Measurements from ENCODE around the gene ADGRD2. TPM values are rescaled to one million over a fixed set of nuclear protein-coding genes. Genes with fewer than 3 reads are reported as not detected.

The ADGRD2 gene
- total RNA-seq, 1 donor from 2014 or later: not detected

DNA sequence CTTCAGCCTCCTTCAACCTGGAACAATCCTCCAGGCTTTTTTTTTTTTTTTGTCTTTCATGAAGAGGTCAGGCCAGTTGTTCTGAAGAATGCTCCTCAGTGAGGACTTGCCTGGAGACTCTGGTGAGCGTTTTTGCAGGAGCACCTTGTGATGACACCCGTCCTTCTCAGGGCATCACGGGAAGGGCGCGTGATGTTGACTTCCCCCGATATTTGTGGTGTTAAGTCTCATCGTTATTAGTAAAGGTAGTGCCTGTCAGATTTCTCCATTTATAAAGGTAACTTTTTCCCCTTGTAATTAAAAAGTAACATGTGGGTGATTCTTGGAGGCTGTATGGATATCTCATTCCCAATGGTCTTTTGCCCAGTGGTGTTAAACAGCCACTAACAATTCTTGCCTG is 23.9 kb upstream of the ADGRD2 start:
- Mint-ChIP-seq H3K27me3 (ENCODE audit: unreplicated experiment) (peaks cover 31% of the 10 kb centered on the region), H3K36me3 (ENCODE audit: unreplicated experiment) (no peaks in the 10 kb centered on the region), H3K9me3 (ENCODE audit: unreplicated experiment) (no peaks in the 10 kb centered on the region), H3K4me3 (ENCODE audit: unreplicated experiment) (no peak overlapping the region), H3K4me1 (ENCODE audit: unreplicated experiment) (no peaks in the 10 kb centered on the region), H3K27ac (ENCODE audit: unreplicated experiment) (no peak overlapping the region)
- DNase-seq (ENCODE audit: extremely low spot score, unreplicated experiment): no peak
- TF ChIP-seq, protein P1, sequence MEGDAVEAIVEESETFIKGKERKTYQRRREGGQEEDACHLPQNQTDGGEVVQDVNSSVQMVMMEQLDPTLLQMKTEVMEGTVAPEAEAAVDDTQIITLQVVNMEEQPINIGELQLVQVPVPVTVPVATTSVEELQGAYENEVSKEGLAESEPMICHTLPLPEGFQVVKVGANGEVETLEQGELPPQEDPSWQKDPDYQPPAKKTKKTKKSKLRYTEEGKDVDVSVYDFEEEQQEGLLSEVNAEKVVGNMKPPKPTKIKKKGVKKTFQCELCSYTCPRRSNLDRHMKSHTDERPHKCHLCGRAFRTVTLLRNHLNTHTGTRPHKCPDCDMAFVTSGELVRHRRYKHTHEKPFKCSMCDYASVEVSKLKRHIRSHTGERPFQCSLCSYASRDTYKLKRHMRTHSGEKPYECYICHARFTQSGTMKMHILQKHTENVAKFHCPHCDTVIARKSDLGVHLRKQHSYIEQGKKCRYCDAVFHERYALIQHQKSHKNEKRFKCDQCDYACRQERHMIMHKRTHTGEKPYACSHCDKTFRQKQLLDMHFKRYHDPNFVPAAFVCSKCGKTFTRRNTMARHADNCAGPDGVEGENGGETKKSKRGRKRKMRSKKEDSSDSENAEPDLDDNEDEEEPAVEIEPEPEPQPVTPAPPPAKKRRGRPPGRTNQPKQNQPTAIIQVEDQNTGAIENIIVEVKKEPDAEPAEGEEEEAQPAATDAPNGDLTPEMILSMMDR (IDR thresholded peaks at IDR 0.05): no peak

DNA sequence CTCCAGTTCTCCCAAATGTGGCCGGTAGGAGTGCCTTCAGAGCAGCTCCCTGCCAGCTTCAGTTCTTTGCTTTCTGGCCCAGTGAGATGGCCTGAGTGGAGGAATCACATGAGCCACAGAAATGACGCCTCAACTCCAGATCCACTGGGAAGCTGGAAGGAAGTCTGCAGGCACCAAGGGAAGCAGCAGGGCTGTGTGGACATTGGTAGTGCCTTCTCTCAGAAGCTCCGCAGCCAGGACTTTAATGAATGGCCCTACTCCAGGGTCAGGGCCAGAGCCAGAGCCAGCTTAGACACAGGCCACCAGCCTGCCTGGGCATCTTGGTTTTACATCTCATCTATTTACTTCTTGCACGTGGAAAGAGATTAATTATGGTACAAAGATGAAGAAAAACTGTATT is 23.0 kb upstream of the ADGRD2 start:
- TF ChIP-seq, protein P1 (IDR thresholded peaks at IDR 0.05): no peak
- Mint-ChIP-seq H3K27me3 (ENCODE audit: unreplicated experiment) (peaks cover 29% of the 10 kb centered on the region), H3K9me3 (ENCODE audit: unreplicated experiment) (no peaks in the 10 kb centered on the region), H3K36me3 (ENCODE audit: unreplicated experiment) (no peaks in the 10 kb centered on the region), H3K4me3 (ENCODE audit: unreplicated experiment) (no peak overlapping the region), H3K4me1 (ENCODE audit: unreplicated experiment) (no peaks in the 10 kb centered on the region), H3K27ac (ENCODE audit: unreplicated experiment) (no peak overlapping the region)
- DNase-seq (ENCODE audit: extremely low spot score, unreplicated experiment): no peak

DNA sequence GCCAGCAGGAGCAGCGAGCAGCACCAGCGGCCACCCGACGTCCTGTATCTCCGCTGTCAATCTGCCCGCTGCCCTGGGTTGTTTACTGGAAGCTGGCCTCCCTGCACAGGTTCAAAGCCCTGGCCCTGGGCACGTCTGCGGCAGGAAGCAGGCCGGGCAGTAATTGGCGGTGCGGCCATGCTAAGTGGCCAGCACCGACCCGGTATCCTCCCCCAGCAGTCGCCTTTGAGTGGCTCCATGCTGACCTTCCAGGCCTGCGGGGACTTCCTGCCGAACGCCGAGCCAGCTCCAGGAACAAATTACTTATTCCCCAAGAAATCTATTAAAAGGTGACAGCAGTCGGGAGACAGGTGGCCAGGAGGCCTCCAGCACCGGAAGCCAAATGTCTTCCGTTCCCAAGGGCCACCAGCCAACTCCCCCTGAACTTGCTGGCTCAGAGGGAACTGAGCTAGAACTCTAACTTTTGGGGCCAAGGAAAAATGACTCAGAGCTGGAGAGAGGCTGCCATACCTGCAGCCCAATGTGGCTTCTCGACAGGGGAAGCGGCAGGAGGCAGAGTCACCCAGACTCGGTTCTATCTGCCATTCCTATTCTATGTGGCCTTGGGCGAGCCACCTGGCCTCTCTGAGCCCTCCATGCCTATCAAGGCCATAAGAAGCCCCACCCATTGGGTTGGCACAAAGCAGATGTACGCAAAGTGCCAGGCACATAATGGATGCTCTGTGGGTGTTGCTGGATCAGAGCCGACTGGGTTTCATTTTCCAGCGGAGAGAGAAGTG is 21.3 kb upstream of the ADGRD2 start:
- no peak for DNase-seq (ENCODE audit: extremely low spot score, unreplicated experiment)
- Mint-ChIP-seq H3K4me3 (ENCODE audit: unreplicated experiment) (no peak overlapping the region), H3K27me3 (ENCODE audit: unreplicated experiment) (peaks cover 33% of the 10 kb centered on the region), H3K4me1 (ENCODE audit: unreplicated experiment) (no peaks in the 10 kb centered on the region), H3K36me3 (ENCODE audit: unreplicated experiment) (no peaks in the 10 kb centered on the region), H3K27ac (ENCODE audit: unreplicated experiment) (no peak overlapping the region), H3K9me3 (ENCODE audit: unreplicated experiment) (no peaks in the 10 kb centered on the region)
- TF ChIP-seq, protein P1 (IDR thresholded peaks at IDR 0.05): no peak

DNA sequence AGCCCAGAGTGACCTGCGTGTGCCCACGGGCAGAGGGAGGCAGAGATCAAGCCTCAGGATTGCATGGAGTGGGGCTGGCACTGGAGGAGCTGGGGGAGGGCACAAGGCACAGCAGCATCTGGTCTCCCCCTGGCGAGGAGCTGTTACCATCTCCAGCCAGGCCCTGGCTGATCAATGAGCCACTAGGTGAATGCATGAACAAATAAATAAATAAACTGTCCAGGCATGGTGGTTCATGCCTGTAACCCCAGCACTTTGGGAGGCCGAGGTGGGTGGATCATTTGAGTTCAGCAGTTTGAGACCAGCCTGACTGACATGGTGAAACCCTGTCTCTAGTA is 20.8 kb upstream of the ADGRD2 start:
- TF ChIP-seq, protein P1 (IDR thresholded peaks at IDR 0.05): no peak
- H3K4me1 Mint-ChIP-seq (ENCODE audit: unreplicated experiment): no peaks in the 10 kb centered on the region
- no peak overlapping the region for H3K4me3 Mint-ChIP-seq (ENCODE audit: unreplicated experiment)
- no peak overlapping the region for H3K27ac Mint-ChIP-seq (ENCODE audit: unreplicated experiment)
- DNase-seq (ENCODE audit: extremely low spot score, unreplicated experiment): no peak
- H3K36me3 Mint-ChIP-seq (ENCODE audit: unreplicated experiment): no peaks in the 10 kb centered on the region
- H3K9me3 Mint-ChIP-seq (ENCODE audit: unreplicated experiment): no peaks in the 10 kb centered on the region
- H3K27me3 Mint-ChIP-seq (ENCODE audit: unreplicated experiment): peaks cover 29% of the 10 kb centered on the region

DNA sequence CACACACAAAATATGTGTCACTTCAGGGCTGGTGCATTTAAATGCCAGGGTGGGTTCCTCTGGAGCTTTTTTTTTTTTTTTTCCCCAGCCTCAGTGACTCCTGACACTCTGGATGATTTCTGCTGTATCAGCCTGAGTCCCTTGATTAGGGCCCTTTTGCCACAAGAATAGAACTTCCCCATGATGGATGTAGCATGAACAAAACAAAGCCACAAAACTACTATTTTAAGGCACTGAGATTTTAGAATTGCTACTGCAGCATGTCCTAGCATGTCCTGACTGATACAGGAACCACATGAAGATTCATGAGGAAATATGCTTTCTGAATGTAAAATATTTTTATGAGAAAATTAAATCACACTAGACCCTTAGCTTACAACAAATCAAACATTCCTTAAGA is 13.9 kb upstream of the ADGRD2 start:
- TF ChIP-seq, protein P1 (IDR thresholded peaks at IDR 0.05): no peak
- Mint-ChIP-seq H3K27ac (ENCODE audit: unreplicated experiment) (no peak overlapping the region), H3K4me3 (ENCODE audit: unreplicated experiment) (no peak overlapping the region), H3K27me3 (ENCODE audit: unreplicated experiment) (peaks cover 41% of the 10 kb centered on the region), H3K4me1 (ENCODE audit: unreplicated experiment) (no peaks in the 10 kb centered on the region), H3K9me3 (ENCODE audit: unreplicated experiment) (no peaks in the 10 kb centered on the region), H3K36me3 (ENCODE audit: unreplicated experiment) (no peaks in the 10 kb centered on the region)
- DNase-seq (ENCODE audit: extremely low spot score, unreplicated experiment): no peak

Measured in osteocyte (in vitro differentiated cells).